Naive thymus-derived CD8-positive, alpha-beta T cell (primary cell): ENCODE data around the gene ZNF750. TPM values are rescaled to one million over a fixed set of nuclear protein-coding genes. Genes with fewer than 3 reads are reported as not detected.

ENCODE experiments used
- ATAC-seq, 2 donors: fragments of 150-1000 bp; cut with Tn5 transposase in 1 of 2; sonication (Bioruptor Pico), chemical (Tn5 transposase) in 1 of 2; 1 replicate in 1 of 2; 2 replicates in 1 of 2; pipeline ENCODE4 v1.10.0; 2021; ENCODE audit warnings: mild to moderate bottlenecking in 2 of 2, moderate library complexity in 2 of 2
- POLR2A ChIA-PET: fragments of 350-600 bp; sonication (Branson Sonifier 250); formaldehyde crosslinking; loops from one replicate; lab custom pipeline; 2021; ENCODE audit warnings: antibody characterized with exemption; lab: Charles Lee
- DNase-seq, 10 donors: peaks; one replicate each; pipeline versions ENCODE4 v3.0.0 to v3.0.0-alpha.2; 2020 to 2022
- H3K27ac Mint-ChIP-seq, 10 donors: one replicate each; pipeline ENCODE4 v1.8.0; 2020 to 2022; ENCODE audit warnings: mild to moderate bottlenecking in 10 of 10, mixed read lengths in 10 of 10, moderate library complexity in 4 of 10, inconsistent platforms in 1 of 10
- H3K27me3 Mint-ChIP-seq, 5 donors: one replicate each; pipeline ENCODE4 v1.8.0; 2021 to 2022; ENCODE audit warnings: mixed read lengths in 5 of 5
- H3K36me3 Mint-ChIP-seq, 3 donors: one replicate each; pipeline ENCODE4 v1.8.0; 2020 to 2022; ENCODE audit warnings: mixed read lengths in 3 of 3, mild to moderate bottlenecking in 2 of 3, inconsistent platforms in 1 of 3
- H3K4me1 Mint-ChIP-seq, 4 donors: one replicate each; pipeline ENCODE4 v1.8.0; 2021 to 2022; ENCODE audit warnings: mixed read lengths in 4 of 4
- H3K4me3 Mint-ChIP-seq, 10 donors: one replicate each; pipeline ENCODE4 v1.8.0; 2020 to 2022; ENCODE audit warnings: mild to moderate bottlenecking in 10 of 10, mixed read lengths in 10 of 10, moderate library complexity in 6 of 10, inconsistent platforms in 1 of 10
- H3K9me3 Mint-ChIP-seq, 9 donors: one replicate each; pipeline ENCODE4 v1.8.0; 2020 to 2022; ENCODE audit warnings: mixed read lengths in 9 of 9, mild to moderate bottlenecking in 3 of 9, inconsistent platforms in 1 of 9, moderate library complexity in 1 of 9
- polyA plus RNA-seq, 3 donors: library from polyadenylated mRNA; unstranded; fragments of 300-500 nt; fragmentation: Illumina TruSeq; gene quantifications; one replicate each; pipeline ENCODE4 v1.2.3, GENCODE V29; 2021
- total RNA-seq, 8 experiments: library from RNA in 2 of 8; stranded (reverse) in 2 of 8; gene quantifications; one replicate each; pipeline ENCODE4 v1.2.3 and lab custom pipeline; 2021 to 2026

Gene ZNF750
- total RNA-seq (not detected), polyA plus RNA-seq (not detected), total RNA-seq (lab: John Stamatoyannopoulos, UW) (0 to 0.14 (median 0) reads per million in 6 experiments)

GRCh38 chr17:82839617-82840292, at the start of gene ZNF750:
TSS of gene ZNF750 (minus strand) at chr17:82840022. CDS start at chr17:82832454, 7,568 bp downstream.
- H3K27ac Mint-ChIP-seq = peak within 1 kb of the TSS in 1 of 10 donors; percentile 14
- peaks cover 0 to 16% (median 5%) of the 10 kb centered on the region in 4 donors for H3K4me1 Mint-ChIP-seq
- POLR2A ChIA-PET = interaction anchor here (0.5 kb wide), 1 partner anchor 59 kb away, joined by 6 read pairs; no protein-coding TSS in a partner anchor
- no peak for ATAC-seq
- H3K36me3 Mint-ChIP-seq = peaks cover 0 to 14% (median 0%) of the 10 kb centered on the region in 3 donors
- no peaks in the 10 kb centered on the region for H3K27me3 Mint-ChIP-seq
- no peak within 1 kb of the TSS for H3K4me3 Mint-ChIP-seq
- H3K9me3 Mint-ChIP-seq = no peaks in the 10 kb centered on the region
- no peak for DNase-seq

GRCh38 chr17:82888583-82889495, 49.0 kb upstream of the ZNF750 start:
- H3K4me3 Mint-ChIP-seq = no peak overlapping the region
- peaks cover 0 to 17% (median 2%) of the 10 kb centered on the region in 3 donors for H3K36me3 Mint-ChIP-seq
- peaks cover 34 to 70% (median 58%) of the 10 kb centered on the region in 4 donors for H3K4me1 Mint-ChIP-seq
- ATAC-seq (no peak), DNase-seq (no peak)
- H3K27ac Mint-ChIP-seq = peak overlapping the region in 2 of 10 donors; percentile 44 to 72
- POLR2A ChIA-PET = no interaction called here
- H3K9me3 Mint-ChIP-seq = no peaks in the 10 kb centered on the region
- H3K27me3 Mint-ChIP-seq = no peaks in the 10 kb centered on the region

DNA sequence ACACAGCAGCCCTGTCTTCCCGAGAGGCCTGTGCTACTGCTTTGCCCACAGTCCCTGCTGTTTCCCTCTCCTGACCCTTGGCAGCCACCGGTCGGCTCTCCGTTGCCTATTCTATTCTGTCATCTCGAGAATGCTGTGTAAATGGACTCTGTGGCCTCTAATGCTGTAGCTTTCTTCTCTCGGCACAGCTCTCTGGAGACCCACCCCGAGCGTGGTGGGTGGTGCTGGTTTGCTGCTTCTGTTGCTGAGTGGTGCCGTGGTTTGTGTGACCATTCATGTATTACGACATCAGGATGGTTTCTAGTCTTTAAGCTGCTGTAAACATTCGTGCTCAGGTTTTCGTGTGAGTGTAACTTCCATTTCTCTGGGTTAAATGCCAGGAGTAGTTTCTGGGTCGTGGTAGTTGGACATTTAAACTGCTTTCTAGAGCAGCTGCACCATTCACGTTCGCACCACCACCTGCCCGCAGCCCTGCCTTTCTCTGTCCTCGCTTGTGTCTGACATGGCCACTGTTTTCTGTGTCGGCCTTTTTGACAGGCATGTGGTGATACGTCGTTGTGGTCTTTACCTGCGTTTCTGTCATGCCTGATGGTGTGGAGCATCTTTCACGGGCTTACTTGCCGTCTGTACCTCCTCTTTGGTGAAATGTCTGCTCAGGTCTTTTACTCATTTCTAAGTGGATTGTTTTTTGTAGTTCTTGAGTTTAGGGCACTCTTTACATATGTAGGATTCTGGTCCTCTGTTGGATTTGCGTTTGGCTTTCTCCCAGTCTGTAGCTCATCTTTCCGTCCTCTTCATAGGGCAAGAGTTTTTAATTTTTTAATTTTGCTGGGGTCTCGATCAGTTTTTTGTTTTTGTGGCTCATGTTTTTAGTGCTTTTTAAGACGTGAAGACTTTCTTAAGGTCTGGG, 47.7 kb upstream of the ZNF750 start:
- no peaks in the 10 kb centered on the region for H3K27me3 Mint-ChIP-seq
- peaks cover 0 to 16% (median 2%) of the 10 kb centered on the region in 3 donors for H3K36me3 Mint-ChIP-seq
- no peaks in the 10 kb centered on the region for H3K9me3 Mint-ChIP-seq
- H3K4me1 Mint-ChIP-seq = peaks cover 33 to 70% (median 58%) of the 10 kb centered on the region in 4 donors
- DNase-seq = no peak
- no peak for ATAC-seq
- peak overlapping the region in 8 of 10 donors; percentile 7 to 76 (median 40) for H3K4me3 Mint-ChIP-seq
- POLR2A ChIA-PET = interaction anchor here (0.8 to 1.2 kb wide), 2 partner anchors 23 to 241 kb away, joined by 3 to 4 read pairs; no protein-coding TSS in a partner anchor
- peak overlapping the region in 8 of 10 donors; percentile 1 to 89 (median 60) for H3K27ac Mint-ChIP-seq

DNA sequence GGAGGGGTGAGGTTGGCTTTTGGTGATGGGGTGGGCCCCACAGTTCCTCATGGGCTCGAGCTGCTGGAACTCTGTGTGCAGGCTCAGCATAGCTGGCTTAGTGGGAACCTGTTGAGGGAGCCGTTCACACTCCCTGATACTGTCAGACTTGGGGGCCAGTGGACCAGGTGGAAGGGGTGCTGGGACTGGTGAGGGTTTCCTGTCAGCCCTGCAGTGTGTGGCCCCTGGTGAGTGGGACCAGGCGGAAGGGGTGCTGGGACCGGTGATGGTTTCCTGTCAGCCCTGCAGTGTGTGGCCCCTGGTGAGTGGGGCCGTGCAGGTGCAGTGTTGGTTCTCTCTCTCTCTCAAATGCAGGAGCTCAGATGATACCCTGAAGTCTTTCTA, 45.1 kb upstream of the ZNF750 start:
- peaks cover 0 to 1% (median 0%) of the 10 kb centered on the region in 5 donors for H3K27me3 Mint-ChIP-seq
- peaks cover 36 to 74% (median 68%) of the 10 kb centered on the region in 4 donors for H3K4me1 Mint-ChIP-seq
- H3K4me3 Mint-ChIP-seq = peak overlapping the region; percentile 43 to 88 (median 84)
- ATAC-seq (peak; percentile 21 to 22), DNase-seq (peak in 4 of 10 donors; percentile 20 to 56 (median 37))
- peaks cover 0 to 5% (median 2%) of the 10 kb centered on the region in 3 donors for H3K36me3 Mint-ChIP-seq
- H3K9me3 Mint-ChIP-seq = no peaks in the 10 kb centered on the region
- H3K27ac Mint-ChIP-seq = peak overlapping the region; percentile 96 to 100 (median 99)
- POLR2A ChIA-PET = interaction anchor here (0.7 to 6.4 kb wide), 12 partner anchors 9 to 101 kb away, joined by 3 to 84 read pairs (median 4); no protein-coding TSS in a partner anchor

GRCh38 chr17:82884341-82884969, 44.6 kb upstream of the ZNF750 start:
- H3K27ac Mint-ChIP-seq = peak overlapping the region; percentile 96 to 100 (median 99)
- H3K27me3 Mint-ChIP-seq = peaks cover 0 to 2% (median 0%) of the 10 kb centered on the region in 5 donors
- ATAC-seq (peak; percentile 2 to 29), DNase-seq (peak in 3 of 10 donors; percentile 41 to 60 (median 51))
- no peaks in the 10 kb centered on the region for H3K36me3 Mint-ChIP-seq
- peak overlapping the region; percentile 61 to 88 (median 85) for H3K4me3 Mint-ChIP-seq
- POLR2A ChIA-PET = interaction anchor here (0.6 to 6.4 kb wide), 12 partner anchors 8 to 102 kb away, joined by 3 to 84 read pairs (median 4); no protein-coding TSS in a partner anchor
- peaks cover 40 to 80% (median 72%) of the 10 kb centered on the region in 4 donors for H3K4me1 Mint-ChIP-seq
- H3K9me3 Mint-ChIP-seq = no peaks in the 10 kb centered on the region

GRCh38 chr17:82883419-82884031, 43.7 kb upstream of the ZNF750 start:
- Mint-ChIP-seq H3K27ac (peak overlapping the region; percentile 96 to 100 (median 99)), H3K4me3 (peak overlapping the region; percentile 61 to 93 (median 86)), H3K27me3 (peaks cover 0 to 2% (median 0%) of the 10 kb centered on the region in 5 donors), H3K36me3 (peaks cover 0 to 2% (median 0%) of the 10 kb centered on the region in 3 donors), H3K9me3 (no peaks in the 10 kb centered on the region), H3K4me1 (peaks cover 49 to 87% (median 80%) of the 10 kb centered on the region in 4 donors)
- POLR2A ChIA-PET = interaction anchor here (4.4 to 6.4 kb wide), 4 partner anchors 11 to 26 kb away, joined by 27 to 84 read pairs (median 39); no protein-coding TSS in a partner anchor
- peak in 2 of 10 donors; percentile 23 to 59 for DNase-seq
- peak; percentile 4 to 12 for ATAC-seq

DNA sequence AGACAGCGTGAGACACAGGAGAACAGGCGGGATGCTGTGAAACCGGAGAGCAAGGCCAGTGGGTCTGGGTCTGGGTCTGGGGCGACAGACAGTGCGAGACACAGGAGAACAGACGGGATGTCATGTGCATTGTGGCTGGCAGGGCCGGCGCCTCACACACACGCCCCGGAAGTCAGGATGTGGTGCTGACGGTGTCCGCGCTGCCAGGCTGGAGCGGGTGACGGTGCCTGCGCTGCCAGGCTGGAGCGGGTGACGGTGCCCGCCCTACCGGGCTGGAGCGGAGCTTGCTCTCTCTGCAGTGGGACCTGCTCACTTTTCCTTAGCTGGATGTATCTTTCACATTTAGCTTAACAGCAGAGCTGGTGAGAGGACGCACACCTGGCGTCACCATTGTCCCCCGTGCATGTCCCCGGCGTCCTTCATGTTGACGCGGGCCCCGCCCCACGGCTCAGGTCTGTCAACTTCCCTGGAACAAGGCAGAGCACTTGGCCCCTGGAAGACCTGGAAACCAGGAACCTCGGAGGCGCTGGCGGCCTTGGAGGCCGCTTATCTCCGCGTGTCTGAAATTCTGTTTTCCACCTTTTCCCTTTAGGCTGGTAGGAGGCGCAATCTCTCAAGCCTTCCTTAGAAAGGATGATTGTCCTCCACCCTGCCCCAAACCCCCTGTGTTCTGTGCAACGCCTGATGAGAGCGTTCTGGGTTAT, 43.0 kb upstream of the ZNF750 start:
- Mint-ChIP-seq H3K4me1 (peaks cover 51 to 87% (median 85%) of the 10 kb centered on the region in 4 donors), H3K36me3 (peaks cover 0 to 7% (median 0%) of the 10 kb centered on the region in 3 donors), H3K4me3 (peak overlapping the region; percentile 64 to 93 (median 86)), H3K27me3 (peaks cover 0 to 2% (median 0%) of the 10 kb centered on the region in 5 donors), H3K27ac (peak overlapping the region; percentile 96 to 100 (median 99)), H3K9me3 (no peaks in the 10 kb centered on the region)
- POLR2A ChIA-PET = interaction anchor here (1.4 to 6.4 kb wide), 5 partner anchors 12 to 39 kb away, joined by 7 to 84 read pairs (median 32); no protein-coding TSS in a partner anchor
- ATAC-seq (peak; percentile 90 to 91), DNase-seq (peak; percentile 58 to 89 (median 82))

DNA sequence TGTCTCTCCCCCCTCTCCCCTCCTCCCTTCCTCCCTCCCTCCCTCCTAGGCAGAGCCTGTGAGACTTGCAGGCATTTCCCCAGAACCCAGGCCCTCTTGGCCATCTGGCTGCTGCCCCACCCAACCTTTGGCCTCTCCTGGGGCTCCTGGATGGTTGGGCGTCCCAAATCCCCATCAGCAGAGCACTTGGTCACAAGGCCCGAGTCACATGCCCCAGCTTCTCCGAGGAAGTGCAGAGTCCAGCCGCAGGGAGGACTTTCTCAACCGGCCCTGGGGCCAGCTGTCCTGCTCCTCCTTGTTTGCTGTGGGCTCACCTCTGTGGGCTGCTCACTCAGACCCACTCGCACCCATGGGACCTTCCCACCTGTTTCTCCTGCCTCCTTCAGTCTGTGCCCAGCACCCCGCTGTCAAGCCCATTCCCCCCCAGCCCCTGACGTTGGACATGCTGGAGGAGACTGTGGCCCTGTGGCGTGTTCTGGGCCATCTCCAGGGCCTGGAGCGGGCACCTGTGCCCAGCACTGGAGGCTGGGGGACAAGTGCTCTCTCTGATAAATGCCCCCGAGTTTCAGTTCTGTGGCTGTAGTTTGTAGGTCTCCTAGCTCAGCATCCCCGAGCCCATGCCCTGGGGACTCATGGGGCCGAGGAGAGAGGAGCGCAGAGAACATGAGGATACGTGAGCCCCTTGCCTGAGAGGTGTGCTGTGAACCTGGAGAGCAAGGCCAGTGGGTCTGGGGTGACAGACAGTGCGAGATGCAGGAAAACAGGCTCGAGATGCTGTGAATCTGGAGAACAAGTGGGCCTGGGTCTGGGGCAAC, 42.3 kb upstream of the ZNF750 start:
- peak overlapping the region; percentile 96 to 100 (median 99) for H3K27ac Mint-ChIP-seq
- DNase-seq = no peak
- H3K36me3 Mint-ChIP-seq = peaks cover 0 to 7% (median 0%) of the 10 kb centered on the region in 3 donors
- peak overlapping the region; percentile 64 to 93 (median 86) for H3K4me3 Mint-ChIP-seq
- peaks cover 46 to 87% (median 78%) of the 10 kb centered on the region in 4 donors for H3K4me1 Mint-ChIP-seq
- H3K9me3 Mint-ChIP-seq = no peaks in the 10 kb centered on the region
- POLR2A ChIA-PET = interaction anchor here (1.4 to 6.4 kb wide), 5 partner anchors 13 to 38 kb away, joined by 7 to 84 read pairs (median 32); no protein-coding TSS in a partner anchor
- ATAC-seq = no peak
- peaks cover 0 to 2% (median 0%) of the 10 kb centered on the region in 5 donors for H3K27me3 Mint-ChIP-seq

- H3K27ac Mint-ChIP-seq = peak overlapping the region; percentile 84 to 100 (median 98)
- peak overlapping the region in 6 of 10 donors; percentile 20 to 85 (median 58) for H3K4me3 Mint-ChIP-seq
- peaks cover 0 to 7% (median 0%) of the 10 kb centered on the region in 3 donors for H3K36me3 Mint-ChIP-seq
- H3K4me1 Mint-ChIP-seq = peaks cover 45 to 87% (median 75%) of the 10 kb centered on the region in 4 donors
- DNase-seq (no peak), ATAC-seq (no peak)
- no peaks in the 10 kb centered on the region for H3K9me3 Mint-ChIP-seq
- peaks cover 0 to 2% (median 0%) of the 10 kb centered on the region in 5 donors for H3K27me3 Mint-ChIP-seq
- POLR2A ChIA-PET = interaction anchor here (0.5 to 6.4 kb wide), 5 partner anchors 13 to 362 kb away, joined by 3 to 84 read pairs (median 27); no protein-coding TSS in a partner anchor
Observed at GRCh38 chr17:82881324-82881823, 41.6 kb upstream of the ZNF750 start.
